Tibial nerve (tissue), 3 donors: ENCODE measurements around the gene CTNNA3.

Source experiments
- POLR2A ChIP-seq, 2 donors: fragments of 450-650 bp; IDR thresholded peaks; one replicate each; pipeline ENCODE4 v1.6.1; 2017; ENCODE audit warnings: antibody characterized with exemption in 2 of 2, mild to moderate bottlenecking in 2 of 2, moderate library complexity in 2 of 2
- TF ChIP-seq, protein P1 (sequence below), 5 experiments: fragments of 200-600 bp in 3 of 5; fragments of 450-650 bp in 2 of 5; sonication (generic) in 3 of 5; IDR thresholded peaks; one replicate each; pipeline ENCODE4 v1.5.1; 2016 to 2019; ENCODE audit warnings: antibody characterized with exemption in 5 of 5, mild to moderate bottlenecking in 3 of 5, moderate library complexity in 2 of 5

DNA sequence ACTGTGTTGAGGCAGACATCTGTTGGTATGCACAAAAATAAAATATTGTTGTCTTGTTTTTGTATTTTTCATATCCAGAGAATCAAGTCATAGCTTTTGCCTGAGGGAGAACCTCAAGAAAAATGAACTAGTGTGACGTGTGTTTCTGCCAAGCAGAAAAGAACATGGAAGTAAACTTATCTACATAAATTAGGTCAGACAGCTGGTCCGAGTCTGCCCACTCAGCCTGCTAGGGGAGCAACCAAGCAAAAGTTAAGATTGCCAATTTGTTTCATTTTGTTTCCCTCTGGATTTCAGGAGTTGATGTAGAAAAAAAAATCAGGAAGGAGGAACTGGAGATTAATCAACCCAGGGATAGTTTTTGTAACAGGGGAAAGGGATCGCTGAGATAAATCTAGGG is 1342.6 kb downstream of the CTNNA3 start:
- TF ChIP-seq, protein P1, sequence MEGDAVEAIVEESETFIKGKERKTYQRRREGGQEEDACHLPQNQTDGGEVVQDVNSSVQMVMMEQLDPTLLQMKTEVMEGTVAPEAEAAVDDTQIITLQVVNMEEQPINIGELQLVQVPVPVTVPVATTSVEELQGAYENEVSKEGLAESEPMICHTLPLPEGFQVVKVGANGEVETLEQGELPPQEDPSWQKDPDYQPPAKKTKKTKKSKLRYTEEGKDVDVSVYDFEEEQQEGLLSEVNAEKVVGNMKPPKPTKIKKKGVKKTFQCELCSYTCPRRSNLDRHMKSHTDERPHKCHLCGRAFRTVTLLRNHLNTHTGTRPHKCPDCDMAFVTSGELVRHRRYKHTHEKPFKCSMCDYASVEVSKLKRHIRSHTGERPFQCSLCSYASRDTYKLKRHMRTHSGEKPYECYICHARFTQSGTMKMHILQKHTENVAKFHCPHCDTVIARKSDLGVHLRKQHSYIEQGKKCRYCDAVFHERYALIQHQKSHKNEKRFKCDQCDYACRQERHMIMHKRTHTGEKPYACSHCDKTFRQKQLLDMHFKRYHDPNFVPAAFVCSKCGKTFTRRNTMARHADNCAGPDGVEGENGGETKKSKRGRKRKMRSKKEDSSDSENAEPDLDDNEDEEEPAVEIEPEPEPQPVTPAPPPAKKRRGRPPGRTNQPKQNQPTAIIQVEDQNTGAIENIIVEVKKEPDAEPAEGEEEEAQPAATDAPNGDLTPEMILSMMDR (IDR thresholded peaks at IDR 0.05), result no peak
- TF ChIP-seq POLR2A (IDR thresholded peaks at IDR 0.05), result no peak
